Neural cell (in vitro differentiated cells): Measurements from ENCODE around the gene TCF20. TPM values are rescaled to one million over a fixed set of nuclear protein-coding genes. Genes with fewer than 3 reads are reported as not detected.

Source experiments
- H2AFZ ChIP-seq: fragments of 200-600, 300-800 bp; sonication (generic), shearing (Covaris generic); 2 replicates; pipeline ENCODE4 v1.6.0; 2014; ENCODE audit warnings: low read depth, mild to moderate bottlenecking, antibody characterized with exemption, low read length, moderate library complexity
- H3F3A ChIP-seq: fragments of 200-600 bp; shearing (Covaris generic); 2 replicates; pipeline ENCODE4 v1.6.1; 2016; ENCODE audit warnings: mild to moderate bottlenecking, moderate library complexity, mixed read lengths, antibody characterized with exemption, low read length; ENCODE audit not compliant: insufficient read depth, poor library complexity, severe bottlenecking
- H3K27ac ChIP-seq: fragments of 200-600, 300-800 bp; sonication (generic), shearing (Covaris generic); 2 replicates; pipeline ENCODE4 v1.5.1; 2014; ENCODE audit warnings: mild to moderate bottlenecking, low read length, moderate library complexity
- H3K27me3 ChIP-seq: fragments of 300-800, 200-600 bp; sonication (generic), shearing (Covaris generic); 2 replicates; pipeline ENCODE4 v1.6.0; 2014; ENCODE audit warnings: mild to moderate bottlenecking, low read depth, low read length, moderate library complexity; ENCODE audit not compliant: insufficient read depth
- H3K36me3 ChIP-seq: fragments of 300-800, 200-600 bp; sonication (generic), shearing (Covaris generic); 2 replicates; pipeline ENCODE4 v1.5.1; 2014; ENCODE audit warnings: mild to moderate bottlenecking, antibody characterized with exemption, low read length, moderate library complexity; ENCODE audit not compliant: insufficient read depth
- H3K4me2 ChIP-seq: fragments of 300-800, 200-600 bp; sonication (generic), shearing (Covaris generic); 2 replicates; pipeline ENCODE4 v1.6.0; 2014; ENCODE audit warnings: mild to moderate bottlenecking, low read length
- H3K4me3 ChIP-seq: fragments of 300-800, 200-600 bp; sonication (generic), shearing (Covaris generic); 2 replicates; pipeline ENCODE4 v1.5.1; 2014; ENCODE audit warnings: mild to moderate bottlenecking, low read length, moderate library complexity
- H3K79me2 ChIP-seq: fragments of 200-600 bp; shearing (Covaris generic); replicated peaks from 2 replicates; pipeline ENCODE4 v1.6.0; 2014; ENCODE audit warnings: mild to moderate bottlenecking, low read length, moderate library complexity; ENCODE audit not compliant: insufficient read depth
- H3K9ac ChIP-seq: fragments of 300-800, 200-600 bp; sonication (generic), shearing (Covaris generic); 2 replicates; pipeline ENCODE4 v1.6.1; 2016; ENCODE audit warnings: mild to moderate bottlenecking, low read length, mixed read lengths
- H3K9me2 ChIP-seq: fragments of 200-600 bp; shearing (Covaris generic); 2 replicates; pipeline ENCODE4 v1.6.1; 2016; ENCODE audit warnings: mild to moderate bottlenecking, low read length, mixed read lengths; ENCODE audit not compliant: insufficient read depth
- H3K9me3 ChIP-seq: fragments of 200-600, 300-800 bp; sonication (generic), shearing (Covaris generic); 2 replicates; pipeline ENCODE4 v1.6.1; 2016; ENCODE audit warnings: mild to moderate bottlenecking, mixed run types, low read length, moderate library complexity, mixed read lengths
- H4K20me1 ChIP-seq: fragments of 200-600 bp; shearing (Covaris generic); 2 replicates; pipeline ENCODE4 v1.6.1; 2016; ENCODE audit warnings: mild to moderate bottlenecking, mixed run types; ENCODE audit not compliant: insufficient read depth
- CTCF ChIP-seq: fragments of 450-650 bp; IDR thresholded peaks from 2 replicates; pipeline ENCODE4 v1.5.1; 2014; ENCODE audit warnings: antibody characterized with exemption, mild to moderate bottlenecking, moderate library complexity; ENCODE audit not compliant: poor library complexity, severe bottlenecking
- EP300 ChIP-seq: fragments of 450-650 bp; conservative IDR thresholded peaks from 2 replicates; pipeline ENCODE4 v1.6.1; 2014; ENCODE audit warnings: antibody characterized with exemption, mild to moderate bottlenecking, moderate library complexity; ENCODE audit not compliant: poor library complexity, severe bottlenecking
- EZH2 ChIP-seq: fragments of 200-600, 300-800 bp; shearing (Covaris generic), sonication (generic); IDR thresholded peaks from 2 replicates; pipeline ENCODE4 v1.6.1; 2014; ENCODE audit warnings: antibody characterized with exemption, low read length, borderline replicate concordance, mild to moderate bottlenecking; ENCODE audit not compliant: insufficient read depth, poor library complexity, severe bottlenecking
- MXI1 ChIP-seq: fragments of 450-650 bp; conservative IDR thresholded peaks from 2 replicates; pipeline ENCODE4 v1.6.1; 2014; ENCODE audit warnings: antibody characterized with exemption, mild to moderate bottlenecking; ENCODE audit not compliant: poor library complexity, severe bottlenecking
- POLR2AphosphoS5 ChIP-seq: IDR thresholded peaks from 2 replicates; pipeline ENCODE4 v1.6.1; 2012
- RAD21 ChIP-seq: fragments of 450-650 bp; conservative IDR thresholded peaks from 2 replicates; pipeline ENCODE4 v1.6.1; 2014; ENCODE audit warnings: antibody characterized with exemption, mild to moderate bottlenecking, moderate library complexity
- REST ChIP-seq: IDR thresholded peaks from 2 replicates; pipeline ENCODE4 v1.6.1; 2012; ENCODE audit warnings: borderline replicate concordance
- SMC3 ChIP-seq: fragments of 450-650 bp; conservative IDR thresholded peaks from 2 replicates; pipeline ENCODE4 v1.6.1; 2014; ENCODE audit warnings: antibody characterized with exemption, mild to moderate bottlenecking, moderate library complexity; ENCODE audit not compliant: poor library complexity
- TAF1 ChIP-seq: IDR thresholded peaks from 2 replicates; pipeline ENCODE4 v1.6.1; 2012; ENCODE audit warnings: low read depth
- polyA plus RNA-seq: library from polyadenylated mRNA; depleted of rRNA; stranded (reverse); fragments of >200 nt; gene quantifications from 2 replicates; pipeline ENCODE4 v1.2.3, GENCODE V29; 2014

The TCF20 gene
- polyA plus RNA-seq, 1 donor from 2014 or later = 21.9 TPM

- no peak overlapping the region for H3K9ac ChIP-seq
- no peaks in the 10 kb centered on the region for H3K36me3 ChIP-seq
- no peak overlapping the region for H2AFZ ChIP-seq
- H3K4me3 ChIP-seq = no peak overlapping the region
- no peaks in the 10 kb centered on the region for H3K27me3 ChIP-seq
- no peak overlapping the region for H3K4me2 ChIP-seq
- no peak for TF ChIP-seq RAD21
- peaks cover 68% of the 10 kb centered on the region for H3K79me2 ChIP-seq
- no peak overlapping the region for H3K27ac ChIP-seq
- no peaks in the 10 kb centered on the region for H3K9me2 ChIP-seq
- H3K9me3 ChIP-seq = no peaks in the 10 kb centered on the region
- no peaks in the 10 kb centered on the region for H3F3A ChIP-seq
- peaks cover 32% of the 10 kb centered on the region for H4K20me1 ChIP-seq
Observed at GRCh38 chr22:42257386-42257785, 13.1 kb downstream of the TCF20 start.

- H3K4me2 ChIP-seq = no peak overlapping the region
- no peaks in the 10 kb centered on the region for H3K9me3 ChIP-seq
- no peaks in the 10 kb centered on the region for H3F3A ChIP-seq
- H3K27me3 ChIP-seq = no peaks in the 10 kb centered on the region
- peaks cover 32% of the 10 kb centered on the region for H4K20me1 ChIP-seq
- no peak overlapping the region for H3K4me3 ChIP-seq
- H3K9ac ChIP-seq = no peak overlapping the region
- H3K79me2 ChIP-seq = peaks cover 68% of the 10 kb centered on the region
- H3K36me3 ChIP-seq = no peaks in the 10 kb centered on the region
- no peak overlapping the region for H2AFZ ChIP-seq
- TF ChIP-seq RAD21 = no peak
- no peak for TF ChIP-seq MXI1
- TF ChIP-seq SMC3 = no peak
- no peak for TF ChIP-seq EP300
- TF ChIP-seq REST = no peak
- no peak for TF ChIP-seq EZH2
- no peak for TF ChIP-seq TAF1
- no peak for TF ChIP-seq POLR2AphosphoS5
- no peak for TF ChIP-seq CTCF
- no peaks in the 10 kb centered on the region for H3K9me2 ChIP-seq
- H3K27ac ChIP-seq = no peak overlapping the region
Observed at GRCh38 chr22:42256930-42257329, 13.5 kb downstream of the TCF20 start.

GRCh38 chr22:42256220-42256619, 14.2 kb downstream of the TCF20 start:
- no peak overlapping the region for H3K9ac ChIP-seq
- H3K27me3 ChIP-seq = no peaks in the 10 kb centered on the region
- no peaks in the 10 kb centered on the region for H3F3A ChIP-seq
- TF ChIP-seq EZH2 = no peak
- TF ChIP-seq REST = no peak
- TF ChIP-seq SMC3 = no peak
- TF ChIP-seq TAF1 = no peak
- TF ChIP-seq MXI1 = no peak
- TF ChIP-seq EP300 = no peak
- TF ChIP-seq RAD21 = no peak
- TF ChIP-seq CTCF = no peak
- no peak for TF ChIP-seq POLR2AphosphoS5
- no peak overlapping the region for H3K27ac ChIP-seq
- H3K9me2 ChIP-seq = no peaks in the 10 kb centered on the region
- peaks cover 30% of the 10 kb centered on the region for H4K20me1 ChIP-seq
- H3K4me3 ChIP-seq = no peak overlapping the region
- H3K79me2 ChIP-seq = peaks cover 65% of the 10 kb centered on the region
- no peaks in the 10 kb centered on the region for H3K36me3 ChIP-seq
- no peaks in the 10 kb centered on the region for H3K9me3 ChIP-seq
- no peak overlapping the region for H2AFZ ChIP-seq
- no peak overlapping the region for H3K4me2 ChIP-seq
